H1 (cell line): ENCODE measurements around the gene LRCH1.

Experiments
- CEBPB ChIP-seq: IDR thresholded peaks from 2 replicates; pipeline ENCODE4 v1.6.1; 2012; ENCODE audit warnings: low read depth, low read length
- EZH2 ChIP-seq: fragments of 200-600 bp; sonication (generic); IDR thresholded peaks from 2 replicates; pipeline ENCODE4 v1.7.1; 2012; ENCODE audit warnings: low read depth, mild to moderate bottlenecking, moderate library complexity, low read length, inconsistent platforms; ENCODE audit not compliant: severe bottlenecking
- POLR2A ChIP-seq, 2 experiments: IDR thresholded peaks; 1 replicate in 1 of 2; 2 replicates in 1 of 2; pipeline ENCODE4 v1.6.1; 2011; ENCODE audit warnings: low read depth in 2 of 2, low read length in 2 of 2, mild to moderate bottlenecking in 2 of 2; ENCODE audit errors: control extremely low read depth in 1 of 2
- TAF1 ChIP-seq: IDR thresholded peaks from 2 replicates; pipeline ENCODE4 v1.6.1; 2011; ENCODE audit warnings: mild to moderate bottlenecking, low read depth, low read length
- TF ChIP-seq, protein P1 (sequence below), 3 experiments: IDR thresholded peaks; 1 replicate in 2 of 3; 2 replicates in 1 of 3; pipeline versions ENCODE4 v1.5.1 to v1.6.1; 2011; ENCODE audit warnings: low read length in 3 of 3, mild to moderate bottlenecking in 3 of 3, inconsistent platforms in 2 of 3, low read depth in 1 of 3, moderate library complexity in 1 of 3; ENCODE audit not compliant: insufficient read depth in 1 of 3; ENCODE audit errors: control extremely low read depth in 1 of 3
- TF ChIP-seq, protein P2 (sequence below): IDR thresholded peaks from 2 replicates; pipeline ENCODE4 v1.6.1; 2012; ENCODE audit warnings: inconsistent platforms

DNA sequence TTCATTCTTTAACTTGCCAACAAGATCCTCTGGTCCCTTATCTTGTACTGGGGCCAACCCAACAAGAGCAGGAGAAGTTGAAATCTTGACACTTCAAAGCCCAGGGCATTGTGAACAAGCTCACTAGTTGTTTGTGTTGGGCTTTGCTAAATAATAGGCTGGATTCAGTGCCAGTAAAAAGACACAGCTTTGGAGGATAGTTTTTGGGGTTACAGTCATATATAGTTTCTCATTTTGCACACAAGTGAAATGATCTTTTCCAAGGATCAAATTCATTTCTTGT, 30.3 kb upstream of the LRCH1 start:
- TF ChIP-seq, protein P1, sequence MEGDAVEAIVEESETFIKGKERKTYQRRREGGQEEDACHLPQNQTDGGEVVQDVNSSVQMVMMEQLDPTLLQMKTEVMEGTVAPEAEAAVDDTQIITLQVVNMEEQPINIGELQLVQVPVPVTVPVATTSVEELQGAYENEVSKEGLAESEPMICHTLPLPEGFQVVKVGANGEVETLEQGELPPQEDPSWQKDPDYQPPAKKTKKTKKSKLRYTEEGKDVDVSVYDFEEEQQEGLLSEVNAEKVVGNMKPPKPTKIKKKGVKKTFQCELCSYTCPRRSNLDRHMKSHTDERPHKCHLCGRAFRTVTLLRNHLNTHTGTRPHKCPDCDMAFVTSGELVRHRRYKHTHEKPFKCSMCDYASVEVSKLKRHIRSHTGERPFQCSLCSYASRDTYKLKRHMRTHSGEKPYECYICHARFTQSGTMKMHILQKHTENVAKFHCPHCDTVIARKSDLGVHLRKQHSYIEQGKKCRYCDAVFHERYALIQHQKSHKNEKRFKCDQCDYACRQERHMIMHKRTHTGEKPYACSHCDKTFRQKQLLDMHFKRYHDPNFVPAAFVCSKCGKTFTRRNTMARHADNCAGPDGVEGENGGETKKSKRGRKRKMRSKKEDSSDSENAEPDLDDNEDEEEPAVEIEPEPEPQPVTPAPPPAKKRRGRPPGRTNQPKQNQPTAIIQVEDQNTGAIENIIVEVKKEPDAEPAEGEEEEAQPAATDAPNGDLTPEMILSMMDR (IDR thresholded peaks at IDR 0.05; ENCODE audit: control extremely low read depth in 1 of 3, insufficient read depth in 1 of 3, low read depth in 1 of 3, low read length in 3 of 3), result no peak
- no peak for TF ChIP-seq EZH2
- TF ChIP-seq POLR2A (IDR thresholded peaks at IDR 0.05; ENCODE audit: control extremely low read depth in 1 of 2, low read depth in 2 of 2, low read length in 2 of 2), result no peak
- TF ChIP-seq TAF1, result no peak
- TF ChIP-seq, protein P2, sequence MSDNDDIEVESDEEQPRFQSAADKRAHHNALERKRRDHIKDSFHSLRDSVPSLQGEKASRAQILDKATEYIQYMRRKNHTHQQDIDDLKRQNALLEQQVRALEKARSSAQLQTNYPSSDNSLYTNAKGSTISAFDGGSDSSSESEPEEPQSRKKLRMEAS, result no peak
- no peak for TF ChIP-seq CEBPB
